CD14-positive monocyte (primary cell): ENCODE results near the gene CSNK1G2. TPM values are rescaled to one million over a fixed set of nuclear protein-coding genes. Genes with fewer than 3 reads are reported as not detected.

Experiments
- DNase-seq, 3 donors: peaks; one replicate each; pipeline ENCODE4 v3.0.0-alpha.2; 2011 to 2022
- H2AFZ ChIP-seq: 2 replicates; pipeline ENCODE4 v1.6.0; 2012; ENCODE audit warnings: mild to moderate bottlenecking, low read depth, low read length, inconsistent platforms; ENCODE audit not compliant: insufficient read depth, poor library complexity, severe bottlenecking
- H3K27ac ChIP-seq, 2 donors: 1 replicate in 1 of 2; 2 replicates in 1 of 2; pipeline ENCODE4 v1.5.1; 2012 to 2013; ENCODE audit warnings: low read length in 2 of 2, control low read depth in 1 of 2, inconsistent platforms in 1 of 2, low read depth in 1 of 2, mild to moderate bottlenecking in 1 of 2
- H3K27me3 ChIP-seq, 2 donors: one replicate each; pipeline versions ENCODE4 v1.6.0 to v1.6.1; 2011 to 2013; ENCODE audit warnings: low read length in 2 of 2; ENCODE audit not compliant: control insufficient read depth in 2 of 2, insufficient read depth in 2 of 2
- H3K36me3 ChIP-seq, 2 donors: replicated peaks in 1 of 2; 1 replicate in 1 of 2; 2 replicates in 1 of 2; pipeline versions ENCODE4 v1.5.1 to v1.6.1; 2012 to 2013; ENCODE audit warnings: low read length in 2 of 2, control low read depth in 1 of 2, inconsistent platforms in 1 of 2, mild to moderate bottlenecking in 1 of 2; ENCODE audit not compliant: insufficient read depth in 2 of 2, control insufficient read depth in 1 of 2
- H3K4me1 ChIP-seq, 2 donors: 1 replicate in 1 of 2; 2 replicates in 1 of 2; pipeline versions ENCODE4 v1.5.1 to v1.6.1; 2012 to 2013; ENCODE audit warnings: low read length in 2 of 2, control low read depth in 1 of 2, inconsistent platforms in 1 of 2, mild to moderate bottlenecking in 1 of 2, moderate library complexity in 1 of 2; ENCODE audit not compliant: insufficient read depth in 2 of 2, control insufficient read depth in 1 of 2
- H3K4me2 ChIP-seq: replicated peaks from 2 replicates; pipeline ENCODE3; 2012; ENCODE audit warnings: low read length, moderate library complexity, mild to moderate bottlenecking; ENCODE audit not compliant: poor library complexity, severe bottlenecking; ENCODE audit errors: extremely low read depth
- H3K4me3 ChIP-seq, 3 experiments: fragments of 200-600 bp in 1 of 3; sonication (generic) in 1 of 3; replicated peaks in 1 of 3; 1 replicate in 2 of 3; 2 replicates in 1 of 3; pipeline ENCODE4 v1.5.1; 2011 to 2013; ENCODE audit warnings: low read length in 3 of 3, mild to moderate bottlenecking in 3 of 3, control low read depth in 2 of 3, low read depth in 2 of 3, inconsistent platforms in 1 of 3, moderate library complexity in 1 of 3
- H3K79me2 ChIP-seq: 2 replicates; pipeline ENCODE4 v1.6.0; 2012; ENCODE audit warnings: mild to moderate bottlenecking, control low read depth, inconsistent platforms, low read length, moderate library complexity; ENCODE audit not compliant: insufficient read depth
- H3K9ac ChIP-seq: 2 replicates; pipeline ENCODE4 v1.6.0; 2017; ENCODE audit warnings: low read length, mild to moderate bottlenecking; ENCODE audit not compliant: insufficient read depth, poor library complexity, severe bottlenecking
- H3K9me3 ChIP-seq, 2 donors: replicated peaks in 1 of 2; 1 replicate in 1 of 2; 2 replicates in 1 of 2; pipeline versions ENCODE4 v1.5.1 to v1.6.1; 2012 to 2013; ENCODE audit warnings: low read length in 2 of 2, control low read depth in 1 of 2; ENCODE audit not compliant: control insufficient read depth in 1 of 2, insufficient read depth in 1 of 2
- H4K20me1 ChIP-seq: 2 replicates; pipeline ENCODE4 v1.6.0; 2012; ENCODE audit warnings: mild to moderate bottlenecking, low read length, control low read depth, moderate library complexity; ENCODE audit not compliant: insufficient read depth
- H3K27ac Mint-ChIP-seq, 7 donors: one replicate each; pipeline ENCODE4 v1.8.0; 2020; ENCODE audit warnings: mild to moderate bottlenecking in 7 of 7, mixed read lengths in 7 of 7, moderate library complexity in 6 of 7, inconsistent platforms in 2 of 7
- H3K27me3 Mint-ChIP-seq, 3 donors: one replicate each; pipeline ENCODE4 v1.8.0; 2021 to 2022; ENCODE audit warnings: low read depth in 3 of 3, mild to moderate bottlenecking in 3 of 3, mixed read lengths in 3 of 3, moderate library complexity in 3 of 3, inconsistent platforms in 1 of 3
- H3K36me3 Mint-ChIP-seq, 2 donors: one replicate each; pipeline ENCODE4 v1.8.0; 2020; ENCODE audit warnings: mixed read lengths in 2 of 2, inconsistent platforms in 1 of 2, mild to moderate bottlenecking in 1 of 2
- H3K4me1 Mint-ChIP-seq: one replicate; pipeline ENCODE4 v1.8.0; 2020; ENCODE audit warnings: mild to moderate bottlenecking, mixed read lengths
- H3K4me3 Mint-ChIP-seq, 2 donors: one replicate each; pipeline ENCODE4 v1.8.0; 2020; ENCODE audit warnings: mild to moderate bottlenecking in 2 of 2, mixed read lengths in 2 of 2, moderate library complexity in 1 of 2
- H3K9me3 Mint-ChIP-seq, 7 donors: one replicate each; pipeline ENCODE4 v1.8.0; 2020 to 2022; ENCODE audit warnings: mixed read lengths in 7 of 7, mild to moderate bottlenecking in 6 of 7, moderate library complexity in 6 of 7, inconsistent platforms in 2 of 7
- WGBS: methylation state at CpG from one replicate; pipeline ENCODE4 v1.1.5; 2013; ENCODE audit warnings: missing lambda C conversion rate; ENCODE audit not compliant: insufficient coverage; 5-methylcytosine and 5-hydroxymethylcytosine counted together
- intact Hi-C, 2 donors: fragments of 100-400 bp; cut with micrococcal nuclease; formaldehyde crosslinking; loops; one replicate each; pipeline versions ENCODE4 v1.15.0 to v1.15.1; 2023
- polyA plus RNA-seq, 3 donors: library from polyadenylated mRNA; depleted of rRNA in 1 of 3; unstranded in 2 of 3; stranded (reverse) in 1 of 3; fragments of 300-500 nt in 2 of 3; fragments of >200 nt in 1 of 3; fragmentation: Illumina TruSeq in 2 of 3; gene quantifications; 1 replicate in 2 of 3; 2 replicates in 1 of 3; pipeline ENCODE4 v1.2.3, GENCODE V29; 2012 to 2021
- TF ChIP-seq, protein P1 (sequence below): fragments of 200-600 bp; IDR thresholded peaks from one replicate; pipeline ENCODE4 v1.8.0; 2022; ENCODE audit warnings: antibody characterized with exemption, mild to moderate bottlenecking

The CSNK1G2 gene
- polyA plus RNA-seq, 3 donors, result 10.8 to 215 (median 20.3) TPM

- H3K4me1 ChIP-seq, result no peaks in the 10 kb centered on the region
- no peaks in the 10 kb centered on the region for H3K27me3 ChIP-seq
- TF ChIP-seq, protein P1, sequence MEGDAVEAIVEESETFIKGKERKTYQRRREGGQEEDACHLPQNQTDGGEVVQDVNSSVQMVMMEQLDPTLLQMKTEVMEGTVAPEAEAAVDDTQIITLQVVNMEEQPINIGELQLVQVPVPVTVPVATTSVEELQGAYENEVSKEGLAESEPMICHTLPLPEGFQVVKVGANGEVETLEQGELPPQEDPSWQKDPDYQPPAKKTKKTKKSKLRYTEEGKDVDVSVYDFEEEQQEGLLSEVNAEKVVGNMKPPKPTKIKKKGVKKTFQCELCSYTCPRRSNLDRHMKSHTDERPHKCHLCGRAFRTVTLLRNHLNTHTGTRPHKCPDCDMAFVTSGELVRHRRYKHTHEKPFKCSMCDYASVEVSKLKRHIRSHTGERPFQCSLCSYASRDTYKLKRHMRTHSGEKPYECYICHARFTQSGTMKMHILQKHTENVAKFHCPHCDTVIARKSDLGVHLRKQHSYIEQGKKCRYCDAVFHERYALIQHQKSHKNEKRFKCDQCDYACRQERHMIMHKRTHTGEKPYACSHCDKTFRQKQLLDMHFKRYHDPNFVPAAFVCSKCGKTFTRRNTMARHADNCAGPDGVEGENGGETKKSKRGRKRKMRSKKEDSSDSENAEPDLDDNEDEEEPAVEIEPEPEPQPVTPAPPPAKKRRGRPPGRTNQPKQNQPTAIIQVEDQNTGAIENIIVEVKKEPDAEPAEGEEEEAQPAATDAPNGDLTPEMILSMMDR, result no peak
- intact Hi-C loops, result no loop called here
- no peak overlapping the region for H3K4me3 ChIP-seq
- DNase-seq, result no peak
- peaks cover 95% of the 10 kb centered on the region for H4K20me1 ChIP-seq
- Mint-ChIP-seq H3K27ac (no peak overlapping the region), H3K36me3 (peaks cover 37 to 61% of the 10 kb centered on the region in 2 donors), H3K4me3 (no peak overlapping the region), H3K9me3 (no peaks in the 10 kb centered on the region), H3K27me3 (peaks cover 0 to 2% (median 0%) of the 10 kb centered on the region in 3 donors), H3K4me1 (no peaks in the 10 kb centered on the region)
- no peaks in the 10 kb centered on the region for H3K9me3 ChIP-seq
- peaks cover 50% of the 10 kb centered on the region for H3K79me2 ChIP-seq
- WGBS, result 90% methylated on average over 13 of the region's 15 CpGs
- H2AFZ ChIP-seq, result no peak overlapping the region
- H3K27ac ChIP-seq, result no peak overlapping the region
- no peak overlapping the region for H3K4me2 ChIP-seq
- no peak overlapping the region for H3K9ac ChIP-seq
- peaks cover 47 to 80% of the 10 kb centered on the region in 2 donors for H3K36me3 ChIP-seq
These were observed 36.1 kb downstream of the CSNK1G2 start for GRCh38 chr19:1977120-1977519.

DNA sequence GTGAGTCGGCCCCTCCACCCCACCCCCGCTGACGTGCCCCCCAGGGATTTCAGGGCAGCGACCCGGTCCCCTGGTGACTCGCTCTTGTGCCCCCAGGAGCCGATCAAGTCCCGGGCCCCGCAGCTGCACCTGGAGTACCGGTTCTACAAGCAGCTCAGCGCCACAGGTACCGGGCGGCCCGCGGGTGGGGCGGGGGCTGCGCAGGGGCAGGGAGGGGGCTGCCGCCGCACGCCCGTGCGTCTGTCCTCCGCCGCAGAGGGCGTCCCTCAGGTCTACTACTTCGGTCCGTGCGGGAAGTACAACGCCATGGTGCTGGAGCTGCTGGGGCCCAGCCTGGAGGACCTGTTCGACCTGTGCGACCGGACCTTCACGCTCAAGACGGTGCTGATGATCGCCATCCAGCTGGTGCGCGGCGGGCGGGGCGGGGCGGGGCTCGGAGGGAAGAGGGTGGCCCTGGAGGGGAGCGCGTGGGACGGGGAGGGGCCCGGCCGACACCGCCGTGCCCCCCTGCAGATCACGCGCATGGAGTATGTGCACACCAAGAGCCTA is 37.4 kb downstream of the CSNK1G2 start:
- Histone ChIP-seq H3K4me2 (no peak overlapping the region), H3K36me3 (peaks cover 54 to 87% of the 10 kb centered on the region in 2 donors), H3K4me3 (no peak overlapping the region), H3K9me3 (no peaks in the 10 kb centered on the region), H2AFZ (no peak overlapping the region), H3K9ac (no peak overlapping the region), H3K27me3 (no peaks in the 10 kb centered on the region), H3K27ac (no peak overlapping the region), H3K4me1 (no peaks in the 10 kb centered on the region), H3K79me2 (peaks cover 40% of the 10 kb centered on the region), H4K20me1 (peaks cover 86% of the 10 kb centered on the region)
- WGBS, result 97% methylated on average over 41 of the region's 51 CpGs
- Mint-ChIP-seq H3K27ac (peak overlapping the region in 1 of 7 donors; percentile 36), H3K27me3 (no peaks in the 10 kb centered on the region), H3K9me3 (no peaks in the 10 kb centered on the region), H3K4me3 (no peak overlapping the region), H3K4me1 (no peaks in the 10 kb centered on the region), H3K36me3 (peaks cover 40 to 70% of the 10 kb centered on the region in 2 donors)
- TF ChIP-seq, protein P1, result no peak
- DNase-seq, result no peak
- intact Hi-C loops, result no loop called here
